Fibroblast of villous mesenchyme (primary cell): Measurements from ENCODE around the gene DOCK9. TPM values are rescaled to one million over a fixed set of nuclear protein-coding genes. Genes with fewer than 3 reads are reported as not detected.

Experiments
- DNase-seq: peaks from one replicate; pipeline ENCODE4 v3.0.0-alpha.2; 2010; ENCODE audit warnings: low read depth
- H3K4me3 ChIP-seq: 2 replicates; pipeline ENCODE4 v1.5.1; 2011; ENCODE audit warnings: low read depth, mild to moderate bottlenecking, low read length
- CTCF ChIP-seq: IDR thresholded peaks from 2 replicates; pipeline ENCODE4 v1.5.1; 2012; ENCODE audit warnings: low read depth, mild to moderate bottlenecking, low read length; ENCODE audit not compliant: insufficient read depth
- total RNA-seq: library from RNA; depleted of rRNA; stranded (reverse); fragments of >200 nt; gene quantifications from 2 replicates; pipeline ENCODE4 v1.2.3, GENCODE V29; 2012

The DOCK9 gene
- total RNA-seq, 1 donor: 14.7 TPM

DNA sequence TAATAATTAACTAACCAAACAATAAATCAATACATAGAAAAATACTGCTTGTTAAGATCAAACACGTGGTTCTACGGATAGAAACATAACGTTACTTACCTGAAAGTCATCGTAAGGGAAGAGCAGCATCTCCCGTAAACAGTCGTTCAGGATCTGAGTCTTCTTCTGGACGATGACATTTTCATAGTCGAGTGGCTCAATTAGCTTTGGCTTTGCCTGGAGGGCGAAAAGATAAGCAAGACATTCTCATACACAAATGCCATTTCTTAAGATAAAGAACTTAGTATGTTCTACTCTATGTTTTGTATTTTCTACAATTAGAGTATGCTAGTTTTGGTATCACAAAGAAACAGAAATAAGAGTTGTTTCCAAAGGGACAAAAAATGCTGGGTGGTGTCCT, 22.5 kb downstream of the DOCK9 start:
- no peak overlapping the region for H3K4me3 ChIP-seq
- no peak for DNase-seq
- TF ChIP-seq CTCF: no peak

- no peak overlapping the region for H3K4me3 ChIP-seq
- no peak for TF ChIP-seq CTCF
- DNase-seq: no peak
Measured at GRCh38 chr13:98954313-98954712, 23.6 kb downstream of the DOCK9 start.

- TF ChIP-seq CTCF: no peak
- no peak overlapping the region for H3K4me3 ChIP-seq
Measured at GRCh38 chr13:98951266-98951665, 26.6 kb downstream of the DOCK9 start.

GRCh38 chr13:98950705-98951104, 27.2 kb downstream of the DOCK9 start:
- H3K4me3 ChIP-seq: no peak overlapping the region
- no peak for TF ChIP-seq CTCF
- DNase-seq: no peak

More at GRCh38 chr13:98951266-98951665, 26.6 kb downstream of the DOCK9 start:
- DNase-seq: no peak

DNA sequence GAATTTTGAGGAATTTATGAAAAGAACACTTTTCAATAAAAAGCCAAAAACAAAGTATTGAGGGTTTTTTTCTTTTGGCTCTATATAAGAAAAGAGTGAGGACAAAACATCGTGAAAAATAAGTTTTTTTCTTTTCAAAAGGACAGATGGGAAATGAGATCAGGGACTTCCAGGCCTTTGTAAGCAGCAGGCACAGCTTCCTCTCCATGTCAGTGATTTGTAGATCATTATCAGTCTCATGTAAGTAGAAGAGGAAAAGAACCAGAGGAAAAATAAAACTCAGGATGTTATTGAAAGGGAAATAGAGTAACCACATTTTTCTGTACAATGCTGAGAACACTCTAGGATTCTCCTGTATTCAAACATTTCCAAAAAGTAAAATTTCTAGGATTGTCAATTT, 29.9 kb downstream of the DOCK9 start:
- no peak overlapping the region for H3K4me3 ChIP-seq
- peak; percentile 25 for DNase-seq
- no peak for TF ChIP-seq CTCF

DNA sequence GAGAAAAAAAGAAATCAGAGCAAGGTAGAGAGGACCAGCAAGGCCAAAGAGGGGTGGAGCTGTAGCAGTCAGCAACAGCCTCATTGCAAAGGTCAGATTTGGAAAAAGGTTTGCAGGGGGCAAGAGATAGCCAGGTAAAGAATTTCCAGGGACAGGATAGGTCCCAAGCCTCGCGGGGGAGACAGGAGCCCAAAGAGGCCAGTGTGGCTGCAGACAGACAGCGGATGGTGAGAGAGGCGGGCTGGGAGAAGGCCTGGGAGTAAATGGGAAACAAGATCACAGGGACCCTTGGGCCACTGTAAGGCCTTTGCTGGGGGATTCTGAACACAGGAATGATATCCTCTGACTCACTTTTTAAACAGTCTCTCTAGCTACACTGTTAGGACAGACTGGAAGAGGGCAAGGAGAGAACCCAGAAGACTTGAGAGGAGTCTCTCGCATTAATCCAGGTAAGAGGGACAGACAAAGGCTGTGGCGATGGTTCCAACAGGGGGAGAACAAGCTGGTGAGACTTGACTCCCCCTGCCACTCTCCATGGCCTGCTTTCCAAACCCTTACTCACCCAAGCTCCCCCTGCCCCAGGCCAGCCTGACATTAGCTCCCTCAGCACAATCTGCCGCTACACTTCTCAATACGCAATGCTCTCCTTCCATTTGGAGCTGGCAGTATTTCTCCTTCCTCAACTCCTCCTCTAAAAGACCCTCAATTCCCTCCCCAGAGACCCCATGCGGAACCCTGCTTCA, 31.8 kb downstream of the DOCK9 start:
- no peak for DNase-seq
- no peak for TF ChIP-seq CTCF
- no peak overlapping the region for H3K4me3 ChIP-seq

- no peak for TF ChIP-seq CTCF
- no peak for DNase-seq
- no peak overlapping the region for H3K4me3 ChIP-seq
Measured at GRCh38 chr13:98944336-98944735, 33.5 kb downstream of the DOCK9 start.
